GM19467 (cell line): ENCODE data around the gene DMD.
A peak's percentile ranks its signal among the peaks of the same experiment; 100 is the strongest.
"Not testable (repeated sequence)": the region's sequence is repeated elsewhere in the genome, so short reads cannot be mapped to it uniquely, and the experiment has no call there.

Source experiments
- ATAC-seq: cut with Tn5 transposase; IDR thresholded peaks from one replicate; pipeline ENCODE4 v1.9.1; 2021; ENCODE audit warnings: mild to moderate bottlenecking, moderate library complexity; ENCODE audit not compliant: unreplicated experiment

The DMD gene

GRCh38 chrX:32644476-32645245, 566.7 kb downstream of the DMD start:
- ATAC-seq: no peak

DNA sequence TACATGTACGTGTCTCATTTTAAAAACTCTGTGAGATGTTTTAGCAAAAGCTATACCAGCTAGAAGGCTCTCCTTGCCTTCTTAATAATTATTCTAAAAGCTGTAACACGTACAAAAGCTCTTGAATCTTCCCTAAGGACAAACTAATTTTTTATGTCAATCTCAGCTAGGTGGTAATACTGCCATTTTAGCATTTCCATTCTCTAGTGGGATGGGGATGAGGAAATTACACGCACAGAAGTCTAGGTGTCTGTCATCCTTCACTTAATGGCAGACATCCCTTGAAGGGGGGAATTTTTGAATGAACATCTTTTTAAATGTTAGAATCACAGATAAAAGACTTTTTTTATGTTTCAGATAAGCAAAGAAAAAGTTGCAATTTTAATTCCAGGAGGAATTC, 569.1 kb downstream of the DMD start:
- ATAC-seq: no peak

GRCh38 chrX:32618154-32618553, 593.2 kb downstream of the DMD start:
- no peak for ATAC-seq

GRCh38 chrX:32614707-32615106, 596.6 kb downstream of the DMD start:
- ATAC-seq: no peak

GRCh38 chrX:32599156-32599555, 612.2 kb downstream of the DMD start:
- ATAC-seq: no peak

- ATAC-seq: no peak
Observed at GRCh38 chrX:32598707-32599106, 612.6 kb downstream of the DMD start.

- ATAC-seq: no peak
Observed at GRCh38 chrX:32597777-32598176, 613.6 kb downstream of the DMD start.

DNA sequence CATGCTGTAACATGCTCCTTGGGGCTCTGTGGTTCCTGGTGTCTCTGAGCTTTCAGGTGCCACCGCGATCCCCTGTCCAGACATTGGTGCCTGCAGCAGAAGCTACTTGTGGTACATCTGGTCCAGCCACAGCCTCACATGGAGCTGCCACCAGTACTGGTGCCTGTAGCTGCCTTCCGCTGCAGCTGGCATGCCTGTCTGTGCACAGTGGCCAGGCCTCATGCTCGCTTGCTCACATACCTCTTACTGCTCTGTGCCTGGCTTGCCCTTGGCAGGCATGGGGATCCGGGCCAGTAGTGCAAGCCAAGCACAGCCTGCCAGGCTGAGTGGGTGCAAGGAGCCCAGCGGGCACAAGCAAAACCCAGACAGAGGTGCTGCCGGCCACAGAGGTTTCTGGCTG, 618.6 kb downstream of the DMD start:
- ATAC-seq: no peak

- no peak for ATAC-seq
Observed at GRCh38 chrX:32591589-32591988, 619.8 kb downstream of the DMD start.

DNA sequence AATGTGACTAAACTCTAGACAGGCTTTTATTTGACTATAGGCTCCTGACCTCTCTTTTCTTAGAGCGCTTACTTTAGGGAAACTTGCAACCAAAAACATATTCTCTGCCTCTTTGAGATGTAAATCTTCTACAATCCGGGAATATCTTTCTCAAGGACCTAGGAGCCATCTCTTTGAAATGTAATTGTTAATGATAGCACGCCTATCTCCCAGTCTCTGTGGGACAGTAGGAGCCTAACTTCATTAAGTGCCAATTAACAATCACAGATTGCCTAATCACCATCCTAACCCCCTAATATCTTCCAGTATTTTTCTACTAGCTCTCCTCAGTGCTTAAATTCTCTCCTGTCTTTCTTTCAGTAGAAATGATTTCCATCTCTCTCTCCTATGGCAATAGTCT, 628.6 kb downstream of the DMD start:
- ATAC-seq: no peak

DNA sequence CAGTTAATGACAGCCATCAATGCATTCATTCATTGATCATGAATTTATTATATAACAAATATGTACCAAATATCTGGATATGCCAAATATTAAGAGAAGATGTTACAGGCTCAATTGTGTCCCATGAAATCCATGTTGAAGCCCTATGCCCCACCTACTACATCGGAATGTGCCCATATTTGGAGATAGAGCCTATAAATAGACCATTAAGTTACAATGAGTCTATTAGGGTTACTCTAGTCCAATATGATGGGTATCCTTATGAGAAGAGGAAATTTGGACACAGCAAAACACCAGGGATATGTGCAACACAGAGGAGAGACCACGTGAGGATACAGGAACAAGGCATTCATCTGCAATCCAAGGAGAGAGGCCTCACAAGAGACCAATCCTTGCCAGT, 634.5 kb downstream of the DMD start:
- no peak for ATAC-seq

DNA sequence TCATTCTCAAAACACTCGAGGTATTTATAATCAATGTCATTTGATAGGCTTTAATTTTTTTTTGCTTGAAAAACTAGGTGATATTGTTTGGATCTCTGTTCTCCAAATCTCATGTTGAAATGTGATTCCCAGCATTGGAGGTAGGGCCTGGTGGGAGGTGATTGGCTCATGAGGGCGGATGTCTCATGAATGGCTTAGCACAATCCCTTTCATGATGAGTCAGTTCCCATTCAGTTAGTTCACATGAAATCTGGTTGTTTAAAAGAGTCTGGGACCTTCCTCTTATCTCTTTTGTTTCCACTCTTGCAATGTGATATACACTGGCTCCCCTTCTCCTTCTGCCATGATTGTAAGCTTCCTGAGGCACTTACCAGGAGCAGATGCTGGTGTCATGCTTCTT, 638.7 kb downstream of the DMD start:
- no peak for ATAC-seq

DNA sequence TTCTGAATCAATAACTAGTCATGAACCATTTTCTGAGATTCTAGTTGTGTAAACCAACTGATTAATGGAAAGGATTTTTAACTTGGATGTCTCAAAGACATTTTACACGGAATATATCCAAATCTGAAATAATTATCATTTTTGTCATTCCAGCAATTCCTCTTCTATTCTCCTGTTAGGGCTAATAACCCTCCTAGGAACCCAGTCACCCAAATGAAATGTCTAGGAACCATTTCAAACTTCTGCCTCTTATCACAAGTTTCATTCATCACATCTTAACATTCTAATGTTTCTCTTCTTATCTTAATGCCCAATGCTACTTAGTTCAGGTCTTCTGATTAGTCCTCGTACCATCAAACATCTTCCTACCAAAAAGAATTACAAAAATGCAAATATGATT, 639.8 kb downstream of the DMD start:
- no peak for ATAC-seq

GRCh38 chrX:32562261-32562660, 649.1 kb downstream of the DMD start:
- ATAC-seq: no peak

- ATAC-seq: no peak
Observed at GRCh38 chrX:32545101-32545500, 666.2 kb downstream of the DMD start.

- no peak for ATAC-seq
Observed at GRCh38 chrX:32538554-32538953, 672.8 kb downstream of the DMD start.

DNA sequence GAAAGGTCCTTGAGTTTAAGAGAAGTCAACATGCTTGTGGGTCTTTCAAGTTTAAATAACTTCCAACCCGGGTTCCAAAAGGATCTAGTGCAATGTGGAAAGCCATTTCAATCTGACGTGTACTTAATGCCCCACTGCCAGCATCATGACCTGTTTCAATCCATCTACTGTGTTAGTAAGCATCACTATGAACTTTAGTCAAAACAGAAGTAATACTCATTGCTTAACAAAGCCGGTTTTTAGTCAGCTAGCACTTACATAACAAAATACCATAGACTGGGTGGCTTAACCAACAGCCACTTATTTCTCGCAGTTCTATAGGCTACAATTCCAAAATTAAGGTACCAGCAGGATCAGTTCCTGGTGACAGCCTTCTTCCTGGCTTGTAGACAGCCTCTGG, 677.5 kb downstream of the DMD start:
- no peak for ATAC-seq

DNA sequence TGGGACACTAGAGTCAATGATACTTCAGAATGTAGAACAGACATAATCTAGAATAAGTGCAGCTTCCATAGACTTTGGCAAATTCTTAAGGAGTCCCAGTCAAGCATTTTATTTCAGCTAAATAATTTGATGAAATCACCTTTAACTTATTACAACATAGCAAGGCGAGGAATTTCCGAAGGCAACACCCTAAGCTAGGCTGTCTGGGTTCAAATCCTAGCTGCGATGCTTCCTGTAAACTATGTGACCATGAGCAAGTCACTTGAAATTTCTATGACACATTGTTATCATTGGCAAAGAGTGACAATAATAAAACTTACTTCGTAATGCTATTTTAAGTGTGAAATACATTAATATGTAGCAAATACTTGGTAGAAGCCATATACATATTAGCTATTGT, 679.1 kb downstream of the DMD start:
- ATAC-seq: no peak

- peak; percentile 67 for ATAC-seq
Observed at GRCh38 chrX:32530802-32531403, 680.4 kb downstream of the DMD start.

GRCh38 chrX:32528451-32528850, 682.9 kb downstream of the DMD start:
- not testable (repeated sequence) for ATAC-seq

- ATAC-seq: no peak
Observed at GRCh38 chrX:32525234-32525633, 686.1 kb downstream of the DMD start.

DNA sequence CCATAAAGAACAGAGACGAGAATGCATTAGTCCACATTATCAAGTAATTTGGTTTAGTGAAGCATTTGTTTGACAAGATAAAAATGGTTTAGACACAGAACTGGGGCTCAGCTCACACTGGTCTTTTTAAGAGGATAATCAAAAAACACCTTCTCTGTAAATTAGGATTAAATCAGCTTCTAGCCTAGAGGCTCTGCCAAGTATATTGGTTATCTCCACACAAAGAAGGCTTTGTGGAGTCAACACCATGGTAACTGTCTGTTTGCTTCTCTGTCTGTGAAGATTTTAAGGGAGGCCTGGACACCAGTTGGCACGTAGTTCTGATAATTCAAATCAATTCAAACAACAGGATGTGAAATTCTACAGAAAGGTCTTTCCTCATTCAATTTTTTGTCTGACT, 687.0 kb downstream of the DMD start:
- ATAC-seq: no peak

GRCh38 chrX:32520789-32521188, 690.6 kb downstream of the DMD start:
- no peak for ATAC-seq
